GM18907 (cell line): Measurements from ENCODE around the gene PRKACG.
"Not testable (repeated sequence)": the region's sequence is repeated elsewhere in the genome, so short reads cannot be mapped to it uniquely, and the experiment has no call there.

ENCODE experiments used
- ATAC-seq: cut with Tn5 transposase; IDR thresholded peaks from one replicate; pipeline ENCODE4 v1.9.1; 2021; ENCODE audit warnings: mild to moderate bottlenecking, moderate library complexity; ENCODE audit not compliant: unreplicated experiment

PRKACG gene

DNA sequence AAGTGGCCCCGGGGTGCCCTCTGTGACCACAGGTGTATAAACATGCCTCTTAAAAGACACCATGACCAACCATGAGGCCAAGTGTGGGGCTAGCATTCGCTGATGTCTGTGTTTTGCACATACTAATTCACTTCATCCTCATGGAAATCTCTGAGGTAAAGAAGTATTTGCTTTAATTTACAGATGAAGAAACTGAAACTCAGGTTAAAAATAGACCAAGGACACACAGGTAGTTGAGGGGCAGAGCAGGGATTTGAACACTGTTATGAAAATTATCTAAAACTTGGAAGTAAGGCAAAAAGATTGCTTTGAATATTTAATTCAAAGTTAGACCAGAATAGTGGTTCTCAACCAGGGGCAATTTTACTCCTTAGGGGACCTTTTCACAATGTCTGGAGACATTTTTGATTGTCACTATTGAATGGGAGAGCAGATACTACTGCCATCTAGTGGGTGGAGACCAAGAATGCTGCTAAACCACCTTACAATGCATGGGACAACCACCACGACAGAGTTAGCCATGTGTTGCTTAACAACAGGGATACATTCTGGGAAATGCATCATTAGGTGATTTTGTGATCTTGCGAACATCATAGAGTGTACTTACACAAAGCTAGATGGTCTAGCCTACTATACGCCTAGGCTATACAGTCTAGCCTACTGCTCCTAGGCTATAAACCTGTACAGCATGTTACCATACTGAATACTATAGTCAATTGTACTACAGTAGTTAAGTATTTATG lies 13.6 kb upstream of the PRKACG start:
- peak; percentile 86 for ATAC-seq

DNA sequence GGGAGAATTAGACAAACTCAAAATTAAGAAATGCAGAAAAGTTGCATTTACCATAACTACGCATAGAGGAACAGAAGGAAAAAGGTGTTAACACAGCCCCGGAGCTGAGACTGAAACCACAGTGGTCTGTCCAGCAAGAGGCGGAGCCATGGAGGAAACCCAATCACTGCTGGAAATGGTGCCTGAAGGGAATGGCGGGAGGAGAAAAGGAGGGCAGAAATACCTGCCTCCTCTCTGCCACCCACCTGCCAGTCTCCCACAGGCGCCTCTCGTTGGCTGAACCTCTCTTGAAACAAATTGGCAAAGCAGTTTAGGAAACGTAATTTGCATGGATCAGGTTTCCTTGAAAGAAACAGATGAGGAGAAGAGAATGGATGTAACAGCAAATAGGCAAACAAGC lies 9.7 kb upstream of the PRKACG start:
- no peak for ATAC-seq

DNA sequence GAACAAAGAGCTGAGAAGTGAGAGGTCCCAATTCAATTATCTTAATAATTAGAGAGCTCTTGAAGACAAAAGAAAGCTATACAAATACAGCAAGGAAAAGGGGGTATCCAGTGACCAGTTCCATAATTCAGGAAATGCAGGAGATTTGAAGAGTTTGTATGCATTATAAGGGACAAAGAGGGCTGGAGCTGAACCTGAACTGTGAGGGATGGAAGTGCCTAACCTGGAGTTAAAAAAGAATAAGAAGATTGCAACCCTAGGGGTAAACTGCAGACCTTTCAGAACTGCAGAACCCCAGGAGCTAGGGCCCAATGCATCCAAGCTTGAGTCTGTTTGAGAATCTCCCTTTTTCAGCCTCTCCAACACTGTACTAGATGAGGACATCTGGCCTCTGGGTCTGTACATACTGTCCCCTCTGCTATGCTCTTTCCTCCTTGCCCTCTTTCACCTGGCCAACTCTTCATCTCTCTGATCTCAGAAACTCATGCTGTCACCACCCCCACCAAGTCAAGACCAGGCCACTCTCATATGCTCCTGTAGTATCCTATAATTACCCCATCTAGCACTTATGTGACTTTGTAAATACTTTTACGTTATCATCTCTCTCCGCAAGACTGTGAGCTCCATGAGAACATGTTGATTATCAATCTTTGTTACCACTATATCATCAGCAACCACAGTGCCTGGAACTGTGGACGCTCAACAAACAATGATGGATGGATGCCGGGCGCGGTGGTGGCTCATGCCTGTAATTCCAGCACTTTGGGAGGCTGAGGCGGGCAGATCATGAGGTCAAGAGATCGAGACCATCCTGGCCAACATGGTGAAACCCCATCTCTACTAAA lies 6.6 kb upstream of the PRKACG start:
- no peak for ATAC-seq

DNA sequence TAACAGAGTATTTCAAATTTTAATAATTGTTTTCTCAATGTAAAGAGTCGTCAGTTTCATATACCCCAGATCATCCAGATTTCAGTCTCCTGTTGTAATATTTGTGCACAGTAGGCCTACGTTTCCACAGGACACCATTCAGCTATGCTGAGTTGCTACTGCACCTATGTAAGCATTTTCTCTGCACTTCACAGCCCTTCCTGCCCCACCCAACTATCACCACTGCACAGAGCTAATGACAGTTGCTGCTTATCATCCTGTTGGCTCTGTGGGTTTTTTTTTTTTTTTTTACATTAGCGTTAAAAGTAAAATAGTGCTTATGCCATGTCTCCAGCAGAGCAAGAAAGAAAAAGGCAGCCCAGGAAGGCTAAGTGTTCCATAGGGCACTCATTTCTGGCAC lies 5.9 kb upstream of the PRKACG start:
- no peak for ATAC-seq

DNA sequence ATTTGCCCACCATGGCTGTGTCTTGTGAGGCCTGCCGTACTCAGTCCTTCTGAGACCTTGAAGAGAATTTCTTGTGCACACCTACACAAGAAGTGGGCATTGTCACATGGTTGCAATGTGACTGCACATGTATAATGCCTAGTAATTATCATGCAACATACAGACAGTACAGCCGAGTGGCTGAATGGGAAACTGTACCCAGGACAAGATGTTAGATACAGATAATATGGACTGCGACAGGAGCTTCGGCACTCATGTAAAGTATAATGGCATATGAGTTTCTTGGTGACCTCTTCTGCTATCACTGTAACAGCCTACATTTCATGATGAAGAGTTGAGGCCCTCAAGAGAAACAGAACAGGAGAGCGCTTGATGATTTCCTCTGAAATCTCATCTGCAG lies 4.8 kb upstream of the PRKACG start:
- no peak for ATAC-seq

DNA sequence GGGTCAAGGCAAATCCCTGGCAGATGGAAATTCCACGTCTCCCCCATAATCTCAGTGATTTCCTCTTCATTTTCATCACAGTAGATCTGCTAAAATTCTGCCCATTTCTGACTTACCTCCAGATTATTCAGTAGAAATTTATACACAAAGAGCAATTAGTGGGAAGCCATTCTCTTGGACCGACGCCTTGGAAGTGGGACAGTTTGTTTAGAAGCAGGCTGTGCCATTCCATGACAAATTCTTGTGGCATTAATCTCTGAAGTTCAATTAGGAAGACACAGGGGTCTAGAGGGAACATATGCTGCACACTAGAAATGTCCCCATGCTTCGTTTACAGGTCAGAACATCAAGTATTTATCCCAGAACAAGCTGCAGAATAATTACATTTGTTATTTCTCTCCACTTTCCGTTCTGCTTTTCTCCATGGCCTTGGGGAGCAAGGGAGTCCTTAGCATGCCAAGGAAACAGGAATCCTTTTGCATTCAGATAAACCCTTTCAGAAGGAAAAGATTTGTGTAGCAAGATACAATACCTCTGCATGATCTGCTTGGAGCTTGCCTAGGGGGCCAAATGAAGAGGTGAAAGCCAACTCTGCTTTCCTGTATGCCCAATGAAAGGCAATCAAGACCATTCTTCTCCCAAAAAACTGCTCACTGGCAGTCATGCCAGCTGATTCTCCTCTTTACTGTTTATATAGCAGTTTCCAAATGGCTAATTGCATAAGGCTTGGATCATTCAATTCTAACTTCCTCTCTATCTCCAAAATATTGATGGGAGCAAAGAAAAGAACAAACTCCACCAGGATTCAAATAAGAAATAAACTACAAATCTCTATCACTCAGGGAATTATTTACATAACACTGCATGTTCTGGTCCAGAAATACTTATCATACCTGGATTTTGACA lies 2.5 kb upstream of the PRKACG start:
- ATAC-seq = no peak

DNA sequence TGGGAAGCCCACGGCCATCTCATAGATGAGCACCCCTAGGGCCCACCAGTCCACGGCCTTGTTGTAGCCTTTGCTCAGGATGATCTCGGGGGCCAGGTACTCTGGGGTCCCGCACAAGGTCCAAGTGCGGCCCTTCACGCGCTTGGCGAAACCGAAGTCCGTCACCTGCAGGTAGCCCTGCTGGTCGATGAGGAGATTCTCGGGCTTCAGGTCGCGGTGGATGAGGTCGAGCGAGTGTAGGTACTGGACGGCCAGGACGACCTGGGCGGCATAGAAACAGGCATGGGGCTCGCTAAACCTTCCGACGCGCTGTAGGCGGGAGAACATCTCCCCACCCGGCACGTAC lies 558 bp downstream of the PRKACG start:
- no peak for ATAC-seq

DNA sequence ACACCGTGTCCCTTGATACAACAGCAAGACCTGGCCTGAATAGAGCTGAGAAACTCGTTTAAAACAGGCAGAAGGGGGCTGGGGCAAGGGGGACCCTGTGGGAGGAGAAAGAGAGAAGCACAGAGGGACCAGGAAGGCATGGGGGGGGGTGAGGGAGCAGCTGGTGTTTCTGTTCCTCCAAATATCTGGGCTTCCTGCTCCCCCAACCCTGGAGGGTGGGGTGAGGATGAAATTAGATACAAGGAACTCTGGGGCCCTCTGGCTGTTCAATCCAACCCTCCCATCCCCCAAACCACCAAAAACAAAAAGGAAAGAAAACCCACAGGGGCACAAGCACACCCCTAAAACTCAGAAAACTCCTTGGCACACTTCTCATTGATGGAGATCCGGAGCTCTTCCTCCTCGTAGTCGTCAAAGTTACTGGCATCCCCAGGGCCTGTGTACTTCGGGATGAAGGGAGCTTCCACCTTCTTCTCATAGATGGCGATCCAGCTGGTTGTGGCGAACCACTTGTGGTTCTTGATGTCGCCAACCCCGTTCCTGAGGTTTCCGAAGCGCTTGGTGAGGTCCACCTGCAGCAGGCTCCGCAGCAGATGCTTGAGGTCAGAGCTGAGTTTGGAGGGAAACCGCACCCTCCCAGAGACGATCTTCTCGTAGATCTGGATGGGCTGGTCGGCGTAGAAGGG lies 1.1 kb downstream of the PRKACG start:
- ATAC-seq = no peak

DNA sequence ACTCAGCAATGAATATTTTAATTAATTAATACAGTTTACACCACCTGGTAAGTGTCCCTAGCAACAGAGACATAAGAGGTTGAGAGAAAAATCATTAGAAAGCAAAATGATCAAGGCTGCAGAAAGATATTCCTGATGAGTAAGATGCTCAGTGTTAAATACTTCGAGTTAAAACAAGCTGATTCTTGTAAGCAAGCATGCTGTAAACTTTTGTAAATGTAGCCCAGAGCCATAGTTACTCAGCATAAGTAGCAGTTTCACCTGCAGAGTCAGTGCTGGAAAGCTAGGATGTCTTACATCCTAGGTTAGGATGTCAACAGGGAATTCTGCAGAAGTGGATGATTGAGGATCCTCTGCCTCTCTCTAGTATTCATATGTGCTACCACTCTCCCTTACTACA lies 4.2 kb downstream of the PRKACG start:
- ATAC-seq = no peak

DNA sequence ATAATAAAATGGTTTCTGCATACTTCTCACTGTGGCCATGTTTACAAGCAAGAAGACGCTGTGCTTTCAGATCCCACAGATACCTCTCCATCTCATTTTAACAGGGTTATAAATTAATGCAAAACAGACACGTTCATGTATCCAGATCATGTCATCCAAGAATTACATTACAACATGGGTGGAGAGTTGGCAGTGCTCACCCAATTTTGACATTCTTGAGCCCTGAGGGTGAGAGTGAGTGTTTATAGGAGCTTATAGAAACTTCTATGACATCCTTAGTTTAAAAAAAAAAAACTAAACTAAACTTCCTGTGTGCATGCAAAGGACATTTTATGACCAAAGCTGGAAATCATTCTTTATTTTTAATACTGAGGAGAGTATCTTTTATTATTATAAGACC lies 9.1 kb downstream of the PRKACG start:
- ATAC-seq = no peak

DNA sequence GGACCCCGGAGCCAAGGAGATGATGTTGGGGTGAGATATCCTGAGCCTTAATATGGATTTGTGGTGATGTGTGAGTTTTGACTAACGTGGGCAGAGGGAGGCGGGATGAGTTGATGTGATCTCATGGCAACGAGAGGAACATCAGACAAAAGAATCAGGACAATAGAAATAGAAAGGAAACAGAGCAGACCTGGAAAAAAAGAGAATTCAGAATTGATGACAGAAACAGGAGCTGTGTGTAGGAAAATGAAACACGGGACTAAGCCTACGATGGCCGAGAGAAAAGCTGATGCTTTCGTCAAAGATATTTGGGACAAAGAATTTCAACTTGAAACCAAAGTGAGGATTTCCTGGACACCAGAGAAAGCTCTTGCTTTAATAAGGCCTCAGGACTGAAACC lies 10.9 kb downstream of the PRKACG start:
- no peak for ATAC-seq

DNA sequence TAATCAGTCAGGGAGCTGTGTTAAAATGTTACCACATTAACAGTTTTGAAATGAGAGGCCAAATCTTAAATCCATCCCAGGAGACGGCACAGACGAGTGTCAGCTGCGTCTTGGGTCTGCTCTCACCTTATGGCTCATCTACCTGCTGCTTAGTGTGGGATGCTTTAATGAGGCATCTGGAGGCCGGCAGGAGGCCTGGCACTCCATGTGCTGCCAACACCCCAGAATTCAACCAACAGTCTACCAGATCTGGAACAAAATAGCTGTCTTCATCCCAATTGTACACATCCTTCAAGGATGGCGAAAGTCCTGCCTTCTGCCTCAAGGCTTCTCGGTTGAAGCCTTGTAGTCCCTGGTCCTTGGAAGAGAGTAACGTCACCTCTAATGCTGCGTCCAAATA lies 12.0 kb downstream of the PRKACG start:
- ATAC-seq = peak; percentile 36

DNA sequence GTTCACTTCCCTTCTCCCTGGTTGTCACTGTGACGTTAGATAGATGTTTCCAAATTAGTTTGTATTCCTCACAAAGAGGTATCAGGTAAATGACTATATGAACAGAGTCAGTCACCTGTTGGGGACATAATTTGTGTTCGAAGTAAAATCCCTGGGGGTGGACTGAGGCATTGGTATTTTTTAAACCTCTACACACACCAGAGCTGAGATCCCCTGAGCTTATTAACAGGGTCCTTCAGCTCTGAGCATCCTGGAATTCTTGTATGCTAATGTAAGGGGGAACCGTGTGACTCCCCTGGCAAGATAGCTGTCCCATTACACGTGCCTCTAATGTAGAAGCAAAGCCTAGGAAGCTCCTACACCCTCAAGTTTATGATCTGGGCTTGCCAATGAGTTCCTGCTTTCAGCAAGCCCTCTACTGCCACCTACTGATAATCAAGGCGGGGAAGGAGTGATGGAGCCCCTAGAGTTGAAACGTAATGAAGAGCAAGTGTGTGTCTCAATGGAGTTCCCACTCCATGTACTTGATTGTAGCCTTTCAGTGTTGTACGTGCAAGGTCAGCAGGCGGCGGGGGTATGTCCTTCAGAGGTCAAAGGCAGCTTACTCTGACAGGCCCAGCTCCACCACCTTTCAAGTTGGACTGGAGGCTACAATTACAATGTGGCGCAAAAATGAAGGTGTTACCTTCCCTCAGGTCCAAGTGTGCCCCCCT lies 14.4 kb downstream of the PRKACG start:
- ATAC-seq = peak; percentile 89

DNA sequence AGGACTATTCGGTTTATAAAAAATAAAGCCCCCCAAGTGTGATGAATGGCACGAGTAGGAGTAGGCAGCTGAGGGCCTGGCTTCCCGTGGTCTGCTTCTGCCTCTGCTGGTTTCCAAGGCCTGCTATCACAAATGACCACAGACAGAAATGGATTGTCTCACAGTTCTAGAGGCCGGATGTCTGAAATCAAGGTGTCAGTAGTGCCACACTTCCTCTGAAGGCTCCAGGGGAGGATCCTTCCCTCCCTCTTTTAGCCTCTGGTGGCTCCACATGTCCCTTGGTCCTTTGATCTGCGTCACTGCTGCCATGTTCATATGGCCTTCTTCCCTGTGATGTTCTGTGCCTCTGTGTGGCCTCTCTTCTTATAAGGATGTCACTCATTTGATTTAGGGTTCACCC lies 15.1 kb downstream of the PRKACG start:
- ATAC-seq = no peak

DNA sequence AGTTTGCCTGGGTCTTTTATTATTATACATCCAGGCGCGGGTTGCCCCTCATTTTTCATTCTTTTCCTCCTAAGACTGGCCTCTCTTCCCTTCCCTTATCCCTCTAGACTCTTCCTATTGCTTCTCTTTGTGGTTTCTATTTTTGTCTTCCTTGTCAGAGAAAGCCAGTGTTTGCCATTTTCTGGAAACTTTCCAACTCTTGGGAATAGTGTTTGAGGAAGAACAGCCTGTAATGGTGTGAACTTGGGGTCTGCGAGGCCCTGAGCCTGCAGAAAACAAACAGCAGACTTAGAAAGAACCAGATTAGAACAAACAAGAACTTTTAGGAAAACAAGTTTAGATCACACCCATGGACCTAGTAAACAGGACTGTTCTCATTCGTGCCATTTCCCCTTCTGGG lies 15.5 kb downstream of the PRKACG start:
- no peak for ATAC-seq

DNA sequence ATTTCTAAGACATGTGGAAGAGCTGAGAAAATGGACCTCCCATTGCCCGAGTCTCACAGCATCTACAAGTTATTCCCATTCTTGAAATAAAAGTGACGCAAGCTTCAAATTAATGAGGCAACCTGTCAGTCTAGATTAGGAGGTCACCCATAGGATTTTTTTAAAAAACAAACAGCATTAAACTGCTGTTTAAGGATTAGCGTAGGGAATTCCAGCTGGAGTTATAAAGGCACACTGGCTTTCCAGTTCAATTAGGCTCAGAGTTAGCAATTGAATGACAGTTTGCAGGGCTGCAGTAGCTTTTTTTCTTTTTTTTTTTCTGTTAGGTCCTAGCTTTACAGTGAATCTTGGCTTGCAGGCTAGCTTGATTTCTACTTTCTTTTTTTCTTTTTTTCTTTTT lies 16.2 kb downstream of the PRKACG start:
- no peak for ATAC-seq

DNA sequence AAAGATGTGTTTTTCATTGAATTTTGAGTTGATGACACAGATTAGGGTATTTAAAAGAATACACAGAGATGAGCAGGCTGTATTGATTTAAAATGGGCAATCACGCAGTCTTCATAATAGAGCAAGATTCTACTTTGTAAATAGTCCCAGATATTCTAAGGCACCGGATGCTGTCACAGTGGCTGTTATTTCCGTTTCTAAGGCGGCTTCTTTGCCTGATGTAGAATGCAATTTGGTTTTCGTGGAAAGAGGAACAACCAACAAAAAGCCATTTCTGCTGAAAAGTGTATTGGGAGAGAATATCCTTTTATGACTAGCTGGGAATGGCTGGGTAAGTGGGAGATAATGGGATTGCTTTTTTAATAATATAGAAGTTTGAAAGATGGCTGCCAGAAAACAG lies 17.5 kb downstream of the PRKACG start:
- no peak for ATAC-seq

DNA sequence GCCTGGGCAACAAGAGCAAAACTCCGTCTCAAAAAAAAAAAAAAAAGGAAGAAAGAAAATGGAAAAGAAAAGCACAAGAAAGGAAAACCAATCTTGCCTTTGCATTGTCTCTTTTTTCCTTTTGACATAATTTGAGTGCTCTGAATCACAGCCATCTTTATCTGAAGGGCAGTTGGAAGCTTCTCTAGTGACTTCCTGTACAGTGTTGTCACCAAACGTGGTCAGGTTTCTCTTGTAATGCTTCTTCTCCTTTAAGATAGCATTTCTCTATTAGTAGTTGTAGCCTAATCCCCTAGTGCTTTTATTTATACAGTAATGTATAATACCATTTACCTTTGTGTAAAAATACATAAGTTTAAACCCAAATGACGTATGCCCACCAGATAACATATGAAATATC lies 18.1 kb downstream of the PRKACG start:
- ATAC-seq = no peak

DNA sequence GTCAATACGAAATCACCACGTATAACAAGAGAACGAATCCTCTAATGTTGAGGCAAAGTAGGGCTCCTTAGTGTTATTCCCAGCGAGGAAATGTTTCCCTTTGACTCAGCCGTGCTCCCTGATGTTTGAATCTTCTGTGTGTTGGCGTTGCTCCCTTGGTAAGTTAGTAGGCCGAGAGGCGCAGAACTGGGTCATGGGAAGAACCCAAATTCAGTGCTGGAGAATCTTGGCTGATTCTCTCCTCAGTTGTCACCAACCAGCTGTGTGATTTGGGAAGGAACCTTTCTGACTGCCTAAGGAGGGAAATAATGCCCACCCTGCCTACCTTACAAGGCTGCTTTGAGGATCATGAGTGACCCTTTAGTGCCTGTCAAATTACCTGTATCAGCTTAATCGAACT lies 22.5 kb downstream of the PRKACG start:
- ATAC-seq = no peak

DNA sequence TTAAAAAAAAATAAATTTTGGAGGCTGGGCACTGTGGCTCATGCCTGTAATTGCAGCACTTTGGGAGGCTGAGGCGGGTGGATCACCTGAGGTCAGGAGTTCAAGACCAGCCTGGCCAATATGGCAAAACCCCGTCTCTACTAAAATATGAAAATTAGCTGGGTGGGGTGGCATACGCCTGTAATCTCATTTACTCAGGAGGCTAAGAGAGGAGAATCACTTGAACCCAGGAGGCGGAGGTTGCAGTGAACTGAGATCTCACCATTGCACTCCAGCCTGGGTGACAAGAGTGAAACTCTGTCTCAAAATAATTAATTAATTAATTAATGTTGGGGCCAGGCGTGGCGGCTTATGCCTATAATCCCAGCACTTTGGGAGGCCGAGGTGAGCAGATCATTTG lies 27.0 kb downstream of the PRKACG start:
- ATAC-seq = not testable (repeated sequence)
